Measurements from ENCODE around the gene NTN1. TPM values are rescaled to one million over a fixed set of nuclear protein-coding genes. Genes with fewer than 3 reads are reported as not detected.

The NTN1 gene
- total RNA-seq, 1 donor from 2014 or later: 1.1 TPM

DNA sequence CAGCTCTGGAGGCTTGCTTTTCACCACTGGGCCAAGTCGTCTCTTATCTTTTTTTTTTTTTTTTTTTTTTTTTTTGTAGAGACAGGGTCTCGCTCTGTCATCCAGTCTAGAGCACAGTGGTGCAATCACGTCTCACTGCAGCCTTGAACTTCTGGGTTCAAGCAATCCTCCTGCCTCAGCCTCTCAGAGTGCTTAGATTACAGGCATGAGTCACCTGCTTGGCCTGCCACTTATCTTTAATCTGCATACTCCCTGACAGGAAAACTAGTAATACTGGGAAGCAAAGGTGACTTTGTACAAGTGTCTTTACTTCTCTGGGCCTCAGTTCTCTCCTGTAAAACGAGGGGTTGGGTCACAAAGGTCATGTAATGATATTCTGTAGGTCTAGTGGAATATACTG is 15.0 kb downstream of the NTN1 start:
- no peak for DNase-seq
- Mint-ChIP-seq H3K36me3 (ENCODE audit: low read depth) (no peaks in the 10 kb centered on the region), H3K4me1 (no peaks in the 10 kb centered on the region), H3K9me3 (peaks cover 8% of the 10 kb centered on the region), H3K27ac (no peak overlapping the region), H3K4me3 (no peak overlapping the region), H3K27me3 (peaks cover 5% of the 10 kb centered on the region)
- ATAC-seq (ENCODE audit: low read depth): no peak
- TF ChIP-seq, protein P1, sequence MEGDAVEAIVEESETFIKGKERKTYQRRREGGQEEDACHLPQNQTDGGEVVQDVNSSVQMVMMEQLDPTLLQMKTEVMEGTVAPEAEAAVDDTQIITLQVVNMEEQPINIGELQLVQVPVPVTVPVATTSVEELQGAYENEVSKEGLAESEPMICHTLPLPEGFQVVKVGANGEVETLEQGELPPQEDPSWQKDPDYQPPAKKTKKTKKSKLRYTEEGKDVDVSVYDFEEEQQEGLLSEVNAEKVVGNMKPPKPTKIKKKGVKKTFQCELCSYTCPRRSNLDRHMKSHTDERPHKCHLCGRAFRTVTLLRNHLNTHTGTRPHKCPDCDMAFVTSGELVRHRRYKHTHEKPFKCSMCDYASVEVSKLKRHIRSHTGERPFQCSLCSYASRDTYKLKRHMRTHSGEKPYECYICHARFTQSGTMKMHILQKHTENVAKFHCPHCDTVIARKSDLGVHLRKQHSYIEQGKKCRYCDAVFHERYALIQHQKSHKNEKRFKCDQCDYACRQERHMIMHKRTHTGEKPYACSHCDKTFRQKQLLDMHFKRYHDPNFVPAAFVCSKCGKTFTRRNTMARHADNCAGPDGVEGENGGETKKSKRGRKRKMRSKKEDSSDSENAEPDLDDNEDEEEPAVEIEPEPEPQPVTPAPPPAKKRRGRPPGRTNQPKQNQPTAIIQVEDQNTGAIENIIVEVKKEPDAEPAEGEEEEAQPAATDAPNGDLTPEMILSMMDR (IDR thresholded peaks at IDR 0.05): no peak
- ChIA-PET CTCF (no interaction called here), POLR2A (no interaction called here)
- intact Hi-C loops (cut with micrococcal nuclease): no loop called here

DNA sequence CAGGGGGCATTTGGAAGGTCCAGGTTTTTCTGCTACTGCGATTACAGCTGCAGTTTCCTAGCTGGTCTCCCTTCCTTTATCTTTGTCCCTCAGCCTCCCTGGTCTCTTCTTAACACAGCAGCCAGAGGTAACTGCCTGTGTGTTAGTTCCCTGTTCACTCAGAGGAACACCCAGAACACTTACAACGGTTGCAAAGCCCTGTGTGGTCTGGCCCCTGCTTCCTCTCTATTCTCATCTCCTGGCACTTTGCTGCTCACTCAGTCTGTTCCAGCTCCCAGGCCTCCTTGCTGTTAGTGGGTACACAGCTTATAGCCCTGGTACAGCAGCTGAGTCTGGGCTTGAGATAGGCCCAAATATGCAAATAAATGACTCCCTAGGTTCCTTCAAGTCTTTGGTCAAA is 16.4 kb downstream of the NTN1 start:
- Mint-ChIP-seq H3K27me3 (peaks cover 2% of the 10 kb centered on the region), H3K4me3 (no peak overlapping the region), H3K36me3 (ENCODE audit: low read depth) (no peaks in the 10 kb centered on the region), H3K4me1 (no peaks in the 10 kb centered on the region), H3K9me3 (peaks cover 8% of the 10 kb centered on the region), H3K27ac (no peak overlapping the region)
- no peak for DNase-seq
- ChIA-PET CTCF (no interaction called here), POLR2A (no interaction called here)
- intact Hi-C loops (cut with micrococcal nuclease): no loop called here
- ATAC-seq (ENCODE audit: low read depth): no peak
- TF ChIP-seq, protein P1 (IDR thresholded peaks at IDR 0.05): no peak

DNA sequence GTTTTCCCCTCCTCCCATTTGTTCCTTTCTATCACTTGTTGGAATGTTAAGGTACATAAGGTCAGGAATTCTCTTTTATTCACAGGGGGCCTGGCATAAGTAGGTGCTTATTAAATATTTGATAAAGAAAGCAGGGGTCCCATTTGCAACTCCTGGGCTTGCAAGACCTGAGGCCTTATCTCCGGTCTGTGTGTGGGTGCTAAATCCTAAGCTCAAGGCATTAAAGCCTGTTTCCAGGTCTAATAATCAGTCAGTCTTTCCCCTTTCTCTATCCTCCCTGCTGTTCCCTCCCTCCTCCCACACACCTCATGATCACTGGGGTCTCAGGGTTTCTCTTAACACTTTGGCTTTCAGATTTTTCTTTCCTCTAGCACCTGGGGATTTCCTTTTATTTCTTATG is 17.1 kb downstream of the NTN1 start:
- no peaks in the 10 kb centered on the region for H3K4me1 Mint-ChIP-seq
- H3K4me3 Mint-ChIP-seq: no peak overlapping the region
- H3K9me3 Mint-ChIP-seq: peaks cover 8% of the 10 kb centered on the region
- DNase-seq: no peak
- no peaks in the 10 kb centered on the region for H3K36me3 Mint-ChIP-seq (ENCODE audit: low read depth)
- TF ChIP-seq, protein P1 (IDR thresholded peaks at IDR 0.05): no peak
- intact Hi-C loops (cut with micrococcal nuclease): no loop called here
- no peak for ATAC-seq (ENCODE audit: low read depth)
- ChIA-PET POLR2A (no interaction called here), CTCF (no interaction called here)
- peaks cover 2% of the 10 kb centered on the region for H3K27me3 Mint-ChIP-seq
- H3K27ac Mint-ChIP-seq: no peak overlapping the region

DNA sequence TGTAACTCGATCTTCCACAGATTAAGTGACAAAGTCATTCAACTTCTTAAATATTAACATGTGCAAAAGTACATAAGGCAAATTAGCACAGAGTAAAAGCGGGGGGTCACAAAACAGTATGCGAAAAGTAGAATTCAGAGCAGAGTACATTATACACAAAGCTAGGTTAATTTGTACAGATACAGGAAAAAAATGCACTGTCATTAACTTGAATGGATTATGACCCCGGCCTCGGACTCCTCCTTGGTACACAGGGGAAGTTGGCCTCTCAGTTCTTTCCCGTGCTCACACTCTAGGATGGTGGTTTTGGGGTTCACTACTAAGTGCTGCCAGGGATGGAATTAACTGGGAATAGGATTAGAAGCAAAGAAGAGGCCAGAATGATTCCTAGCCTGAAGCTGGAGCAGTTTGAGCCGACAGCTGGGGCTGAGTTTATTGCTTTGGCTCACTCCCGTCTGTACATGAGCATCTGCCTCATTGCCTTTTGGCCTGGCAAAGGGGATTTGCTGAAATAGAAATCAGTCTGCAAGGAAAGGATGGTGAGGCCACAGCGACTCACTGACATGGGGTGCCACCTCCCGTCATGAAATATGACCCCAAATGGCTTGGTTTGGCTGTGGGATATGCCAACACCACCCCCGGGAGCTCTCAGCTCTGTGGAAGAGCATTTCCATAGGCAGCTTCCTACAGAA is 23.6 kb downstream of the NTN1 start:
- no peaks in the 10 kb centered on the region for H3K4me1 Mint-ChIP-seq
- intact Hi-C loops (cut with micrococcal nuclease): no loop called here
- H3K36me3 Mint-ChIP-seq (ENCODE audit: low read depth): no peaks in the 10 kb centered on the region
- DNase-seq: no peak
- no peak overlapping the region for H3K4me3 Mint-ChIP-seq
- CTCF ChIA-PET: no interaction called here
- POLR2A ChIA-PET: no interaction called here
- no peak overlapping the region for H3K27ac Mint-ChIP-seq
- TF ChIP-seq, protein P1 (IDR thresholded peaks at IDR 0.05): no peak
- peaks cover 13% of the 10 kb centered on the region for H3K27me3 Mint-ChIP-seq
- peaks cover 7% of the 10 kb centered on the region for H3K9me3 Mint-ChIP-seq
- ATAC-seq (ENCODE audit: low read depth): no peak

DNA sequence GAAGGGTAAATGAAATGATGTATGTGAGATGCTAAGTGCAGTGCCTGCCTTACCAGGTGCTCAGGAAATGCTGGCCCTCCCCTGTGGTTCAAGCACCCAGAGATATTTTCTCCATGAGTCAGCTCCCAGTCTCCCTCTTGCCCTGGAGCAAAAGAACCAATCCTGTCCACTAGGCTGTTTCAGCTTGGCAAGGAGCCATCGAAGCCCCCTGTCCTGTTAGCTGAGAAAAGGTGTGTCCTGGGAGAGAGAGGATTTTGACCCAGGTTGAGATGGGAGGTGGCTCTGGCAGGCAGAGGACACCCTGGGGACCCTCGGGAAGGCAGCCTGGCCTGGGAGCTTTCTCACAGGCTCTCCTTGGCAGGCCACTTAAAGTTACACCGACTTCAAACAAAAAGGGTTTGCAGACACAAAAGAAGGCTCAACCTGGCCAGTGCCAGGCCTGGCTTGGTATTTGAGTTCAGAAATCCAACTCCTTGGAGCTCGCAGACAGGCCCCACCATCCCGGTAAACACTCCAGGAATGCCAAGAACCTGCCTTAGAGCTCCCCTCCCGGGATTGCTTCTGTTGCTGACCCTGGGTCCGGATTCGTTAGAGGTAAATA is 29.6 kb downstream of the NTN1 start:
- no peaks in the 10 kb centered on the region for H3K4me1 Mint-ChIP-seq
- ChIA-PET CTCF (no interaction called here), POLR2A (no interaction called here)
- intact Hi-C loops (cut with micrococcal nuclease): no loop called here
- no peak overlapping the region for H3K4me3 Mint-ChIP-seq
- ATAC-seq (ENCODE audit: low read depth): no peak
- no peaks in the 10 kb centered on the region for H3K36me3 Mint-ChIP-seq (ENCODE audit: low read depth)
- no peak overlapping the region for H3K27ac Mint-ChIP-seq
- peaks cover 2% of the 10 kb centered on the region for H3K9me3 Mint-ChIP-seq
- no peak for DNase-seq
- H3K27me3 Mint-ChIP-seq: peaks cover 9% of the 10 kb centered on the region
- TF ChIP-seq, protein P1 (IDR thresholded peaks at IDR 0.05): no peak
